ENCODE data around the gene NCKAP5. TPM values are rescaled to one million over a fixed set of nuclear protein-coding genes. Genes with fewer than 3 reads are reported as not detected.

NCKAP5 gene
- total RNA-seq, 1 donor from 2014 or later: 2.7 TPM

GRCh38 chr2:132690664-132691303, 877.5 kb downstream of the NCKAP5 start:
- Histone ChIP-seq H3K27me3 (ENCODE audit: insufficient read depth, low read length) (no peaks in the 10 kb centered on the region), H3K36me3 (ENCODE audit: insufficient read depth, low read length) (no peaks in the 10 kb centered on the region), H3K4me3 (ENCODE audit: insufficient read depth, low read depth, low read length) (no peak overlapping the region), H3K79me2 (ENCODE audit: insufficient read depth, low read length) (no peaks in the 10 kb centered on the region), H3K4me1 (ENCODE audit: insufficient read depth, low read length) (no peaks in the 10 kb centered on the region), H4K20me1 (ENCODE audit: insufficient read depth, low read length) (no peaks in the 10 kb centered on the region), H3K4me2 (ENCODE audit: low read length) (no peak overlapping the region), H3K27ac (ENCODE audit: low read depth, low read length) (no peak overlapping the region), H3K9me3 (ENCODE audit: insufficient read depth, low read depth, low read length) (no peaks in the 10 kb centered on the region), H2AFZ (ENCODE audit: low read depth, low read length) (no peak overlapping the region), H3K9ac (ENCODE audit: low read length) (no peak overlapping the region)
- no peak for TF ChIP-seq CTCF (IDR thresholded peaks at IDR 0.05; ENCODE audit: insufficient read depth, low read depth, low read length)
- TF ChIP-seq EZH2 (IDR thresholded peaks at IDR 0.05; ENCODE audit: insufficient read depth, low read length): no peak
- Mint-ChIP-seq H3K27ac (ENCODE audit: unreplicated experiment) (no peak overlapping the region), H3K9me3 (ENCODE audit: unreplicated experiment) (no peaks in the 10 kb centered on the region), H3K27me3 (ENCODE audit: low read depth, unreplicated experiment) (peaks cover 5% of the 10 kb centered on the region), H3K4me1 (ENCODE audit: low read depth, unreplicated experiment) (no peaks in the 10 kb centered on the region), H3K36me3 (ENCODE audit: low read depth, unreplicated experiment) (no peaks in the 10 kb centered on the region), H3K4me3 (ENCODE audit: unreplicated experiment) (no peak overlapping the region)
- DNase-seq (ENCODE audit: low read depth): peak; percentile 49
- FAIRE-seq: peak; percentile 71

- Histone ChIP-seq H4K20me1 (ENCODE audit: insufficient read depth, low read length) (no peaks in the 10 kb centered on the region), H3K4me2 (ENCODE audit: low read length) (no peak overlapping the region), H3K4me3 (ENCODE audit: insufficient read depth, low read depth, low read length) (no peak overlapping the region), H3K79me2 (ENCODE audit: insufficient read depth, low read length) (no peaks in the 10 kb centered on the region), H3K4me1 (ENCODE audit: insufficient read depth, low read length) (peaks cover 21% of the 10 kb centered on the region), H3K27me3 (ENCODE audit: insufficient read depth, low read length) (no peaks in the 10 kb centered on the region), H3K36me3 (ENCODE audit: insufficient read depth, low read length) (no peaks in the 10 kb centered on the region), H3K9me3 (ENCODE audit: insufficient read depth, low read depth, low read length) (no peaks in the 10 kb centered on the region), H3K9ac (ENCODE audit: low read length) (no peak overlapping the region), H3K27ac (ENCODE audit: low read depth, low read length) (no peak overlapping the region), H2AFZ (ENCODE audit: low read depth, low read length) (no peak overlapping the region)
- Mint-ChIP-seq H3K4me1 (ENCODE audit: low read depth, unreplicated experiment) (peaks cover 15% of the 10 kb centered on the region), H3K4me3 (ENCODE audit: unreplicated experiment) (no peak overlapping the region), H3K27me3 (ENCODE audit: low read depth, unreplicated experiment) (no peaks in the 10 kb centered on the region), H3K36me3 (ENCODE audit: low read depth, unreplicated experiment) (no peaks in the 10 kb centered on the region), H3K27ac (ENCODE audit: unreplicated experiment) (no peak overlapping the region), H3K9me3 (ENCODE audit: unreplicated experiment) (no peaks in the 10 kb centered on the region)
- no peak for TF ChIP-seq EZH2 (IDR thresholded peaks at IDR 0.05; ENCODE audit: insufficient read depth, low read length)
- no peak for TF ChIP-seq CTCF (IDR thresholded peaks at IDR 0.05; ENCODE audit: insufficient read depth, low read depth, low read length)
- no peak for FAIRE-seq
- DNase-seq (ENCODE audit: low read depth): no peak
These were observed 886.5 kb downstream of the NCKAP5 start for GRCh38 chr2:132681766-132682165.

GRCh38 chr2:132680544-132680943, 887.7 kb downstream of the NCKAP5 start:
- Histone ChIP-seq H2AFZ (ENCODE audit: low read depth, low read length) (no peak overlapping the region), H3K27me3 (ENCODE audit: insufficient read depth, low read length) (no peaks in the 10 kb centered on the region), H3K36me3 (ENCODE audit: insufficient read depth, low read length) (no peaks in the 10 kb centered on the region), H4K20me1 (ENCODE audit: insufficient read depth, low read length) (no peaks in the 10 kb centered on the region), H3K27ac (ENCODE audit: low read depth, low read length) (no peak overlapping the region), H3K9me3 (ENCODE audit: insufficient read depth, low read depth, low read length) (no peaks in the 10 kb centered on the region), H3K4me1 (ENCODE audit: insufficient read depth, low read length) (peaks cover 21% of the 10 kb centered on the region), H3K4me2 (ENCODE audit: low read length) (no peak overlapping the region), H3K79me2 (ENCODE audit: insufficient read depth, low read length) (no peaks in the 10 kb centered on the region), H3K9ac (ENCODE audit: low read length) (no peak overlapping the region), H3K4me3 (ENCODE audit: insufficient read depth, low read depth, low read length) (no peak overlapping the region)
- no peak for FAIRE-seq
- Mint-ChIP-seq H3K4me1 (ENCODE audit: low read depth, unreplicated experiment) (peaks cover 15% of the 10 kb centered on the region), H3K9me3 (ENCODE audit: unreplicated experiment) (no peaks in the 10 kb centered on the region), H3K27me3 (ENCODE audit: low read depth, unreplicated experiment) (no peaks in the 10 kb centered on the region), H3K36me3 (ENCODE audit: low read depth, unreplicated experiment) (no peaks in the 10 kb centered on the region), H3K4me3 (ENCODE audit: unreplicated experiment) (no peak overlapping the region), H3K27ac (ENCODE audit: unreplicated experiment) (no peak overlapping the region)
- TF ChIP-seq EZH2 (IDR thresholded peaks at IDR 0.05; ENCODE audit: insufficient read depth, low read length) (no peak), CTCF (IDR thresholded peaks at IDR 0.05; ENCODE audit: insufficient read depth, low read depth, low read length) (no peak)
- DNase-seq (ENCODE audit: low read depth): no peak
